Measurements from ENCODE around the gene IQCH. TPM values are rescaled to one million over a fixed set of nuclear protein-coding genes. Genes with fewer than 3 reads are reported as not detected.
"Not testable (repeated sequence)": the region's sequence is repeated elsewhere in the genome, so short reads cannot be mapped to it uniquely, and the experiment has no call there.

Gene IQCH
- total RNA-seq, 1 donor from 2014 or later: 1.5 TPM

- H3K4me1 ChIP-seq: peaks cover 24% of the 10 kb centered on the region
- peak overlapping the region in 1 of 2 donors; percentile 92 for H3K4me3 ChIP-seq
- no peak for DNase-seq (ENCODE audit: extremely low spot score in 2 of 2)
- intact Hi-C loops (cut with DNase I): loop anchor here (10.0 kb wide), 1 partner anchor 188 kb away; the partner anchor contains the start of gene SMAD3
- TF ChIP-seq POLR2A (IDR thresholded peaks at IDR 0.05) (no peak), CTCF (IDR thresholded peaks at IDR 0.05) (no peak), POLR2AphosphoS5 (IDR thresholded peaks at IDR 0.05; ENCODE audit: insufficient read depth in 1 of 2, low read depth in 1 of 2) (no peak)
- H3K27ac ChIP-seq: no peak overlapping the region
- no peaks in the 10 kb centered on the region for H3K36me3 ChIP-seq
- no peaks in the 10 kb centered on the region for H3K27me3 ChIP-seq
- H3K9me3 ChIP-seq: no peaks in the 10 kb centered on the region
Observed at GRCh38 chr15:67253101-67253500, 1.5 kb upstream of the IQCH start.

- DNase-seq (ENCODE audit: extremely low spot score in 2 of 2): no peak
- intact Hi-C loops (cut with DNase I): loop anchor here (10.0 kb wide), 1 partner anchor 189 kb away; the partner anchor contains the start of gene SMAD3
- Histone ChIP-seq H3K27me3 (no peaks in the 10 kb centered on the region), H3K4me3 (peak overlapping the region; percentile 77 to 92), H3K4me1 (peaks cover 24% of the 10 kb centered on the region), H3K27ac (peak overlapping the region; percentile 85), H3K36me3 (no peaks in the 10 kb centered on the region), H3K9me3 (no peaks in the 10 kb centered on the region)
- TF ChIP-seq CTCF (IDR thresholded peaks at IDR 0.05): no peak
- no peak for TF ChIP-seq POLR2A (IDR thresholded peaks at IDR 0.05)
- no peak for TF ChIP-seq POLR2AphosphoS5 (IDR thresholded peaks at IDR 0.05; ENCODE audit: insufficient read depth in 1 of 2, low read depth in 1 of 2)
Observed at GRCh38 chr15:67253549-67254237, 893 bp upstream of the IQCH start.

GRCh38 chr15:67256051-67256450, 1.5 kb downstream of the IQCH start:
- Histone ChIP-seq H3K27me3 (no peaks in the 10 kb centered on the region), H3K27ac (no peak overlapping the region), H3K4me3 (no peak overlapping the region), H3K36me3 (no peaks in the 10 kb centered on the region), H3K9me3 (no peaks in the 10 kb centered on the region), H3K4me1 (peaks cover 24% of the 10 kb centered on the region)
- TF ChIP-seq POLR2A (IDR thresholded peaks at IDR 0.05) (no peak), CTCF (IDR thresholded peaks at IDR 0.05) (no peak), POLR2AphosphoS5 (IDR thresholded peaks at IDR 0.05; ENCODE audit: insufficient read depth in 1 of 2, low read depth in 1 of 2) (no peak)
- no peak for DNase-seq (ENCODE audit: extremely low spot score in 2 of 2)
- intact Hi-C loops (cut with DNase I): loop anchor here (10.0 kb wide), 1 partner anchor 191 kb away; the partner anchor contains the start of gene SMAD3

- H3K9me3 ChIP-seq; H3K27me3 ChIP-seq; H3K36me3 ChIP-seq; H3K27ac ChIP-seq; H3K4me3 ChIP-seq; DNase-seq (ENCODE audit: extremely low spot score in 2 of 2): not testable (repeated sequence)
- intact Hi-C loops (cut with DNase I): loop anchor here (10.0 kb wide), 1 partner anchor 194 kb away; the partner anchor contains the start of gene SMAD3
- H3K4me1 ChIP-seq: peaks cover 11% of the 10 kb centered on the region
Observed at GRCh38 chr15:67258412-67258811, 3.8 kb downstream of the IQCH start.

GRCh38 chr15:67259379-67259778, 4.8 kb downstream of the IQCH start:
- Histone ChIP-seq H3K27ac (no peak overlapping the region), H3K27me3 (no peaks in the 10 kb centered on the region), H3K4me1 (peaks cover 8% of the 10 kb centered on the region), H3K9me3 (no peaks in the 10 kb centered on the region), H3K36me3 (no peaks in the 10 kb centered on the region), H3K4me3 (no peak overlapping the region)
- DNase-seq (ENCODE audit: extremely low spot score in 2 of 2): no peak
- TF ChIP-seq POLR2A (IDR thresholded peaks at IDR 0.05): no peak
- no peak for TF ChIP-seq CTCF (IDR thresholded peaks at IDR 0.05)
- no peak for TF ChIP-seq POLR2AphosphoS5 (IDR thresholded peaks at IDR 0.05; ENCODE audit: insufficient read depth in 1 of 2, low read depth in 1 of 2)
- intact Hi-C loops (cut with DNase I): loop anchor here (10.0 kb wide), 1 partner anchor 195 kb away; the partner anchor contains the start of gene SMAD3

All from vagina (tissue), 2 donors.